H7 (cell line): ENCODE measurements around the gene MTHFS. TPM values are rescaled to one million over a fixed set of nuclear protein-coding genes. Genes with fewer than 3 reads are reported as not detected.

Experiments
- DNase-seq: peaks from one replicate; pipeline ENCODE4 v3.0.0; 2012
- H3K27me3 ChIP-seq: 2 replicates; pipeline ENCODE4 v1.6.0; 2011; ENCODE audit warnings: mild to moderate bottlenecking, low read length; ENCODE audit not compliant: control insufficient read depth, insufficient read depth
- H3K36me3 ChIP-seq: replicated peaks from 2 replicates; pipeline ENCODE4 v1.5.1; 2011; ENCODE audit warnings: low read length; ENCODE audit not compliant: control insufficient read depth, insufficient read depth
- H3K4me3 ChIP-seq: 2 replicates; pipeline ENCODE4 v1.5.1; 2011; ENCODE audit warnings: low read depth, mild to moderate bottlenecking, control low read depth, low read length, moderate library complexity; ENCODE audit not compliant: insufficient read depth
- total RNA-seq: library from RNA; depleted of rRNA; stranded (reverse); fragments of >200 nt; shearing (Covaris generic); gene quantifications from 2 replicates; pipeline ENCODE4 v1.2.3, GENCODE V29; 2014

MTHFS gene
- total RNA-seq, 1 experiment from 2014 or later, result 13.9 TPM

DNA sequence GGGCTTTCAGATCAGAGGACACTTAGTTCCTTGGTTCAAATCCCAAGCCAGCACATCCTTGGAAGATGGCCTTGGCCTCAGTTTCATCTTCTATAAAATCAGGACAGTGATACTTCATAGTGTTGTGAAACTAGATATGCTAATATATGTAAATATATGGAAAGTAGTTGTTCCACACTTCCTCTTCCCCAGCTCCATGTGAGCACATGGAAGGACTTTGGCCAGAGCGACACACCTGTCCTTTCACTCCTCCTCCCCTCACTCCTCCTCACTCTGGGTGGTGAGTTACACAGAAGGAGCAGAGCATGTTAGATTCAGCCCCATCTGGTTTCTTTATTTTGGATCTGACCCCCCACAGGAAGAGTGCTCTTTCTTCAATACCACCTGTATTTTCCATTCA is 65.2 kb downstream of the MTHFS start:
- no peak for DNase-seq
- no peaks in the 10 kb centered on the region for H3K27me3 ChIP-seq

DNA sequence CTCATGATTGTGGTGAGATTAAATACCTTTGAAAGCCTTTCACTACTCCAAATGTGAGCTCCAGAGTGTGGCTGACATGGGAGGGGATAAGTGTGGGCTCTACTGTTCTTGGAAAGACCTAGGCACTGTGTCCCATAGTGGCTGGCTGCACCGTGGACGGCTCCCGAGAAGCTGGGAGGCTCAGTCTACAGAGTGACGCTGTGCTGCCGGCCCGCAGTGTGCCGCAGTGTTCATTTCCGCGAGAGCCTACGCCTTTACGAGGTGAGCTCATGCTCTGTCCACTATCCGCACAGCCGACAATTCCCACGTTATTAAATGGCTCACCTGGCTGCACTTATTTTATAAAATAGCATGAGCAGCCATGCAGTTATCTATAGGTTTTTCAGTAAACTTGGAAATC is 66.9 kb downstream of the MTHFS start:
- Histone ChIP-seq H3K36me3 (peaks cover 2% of the 10 kb centered on the region), H3K27me3 (no peaks in the 10 kb centered on the region), H3K4me3 (no peak overlapping the region)
- no peak for DNase-seq

More for the DNA sequence above, 65.2 kb downstream of the MTHFS start:
- Histone ChIP-seq H3K4me3 (no peak overlapping the region), H3K36me3 (peaks cover 2% of the 10 kb centered on the region)

DNA sequence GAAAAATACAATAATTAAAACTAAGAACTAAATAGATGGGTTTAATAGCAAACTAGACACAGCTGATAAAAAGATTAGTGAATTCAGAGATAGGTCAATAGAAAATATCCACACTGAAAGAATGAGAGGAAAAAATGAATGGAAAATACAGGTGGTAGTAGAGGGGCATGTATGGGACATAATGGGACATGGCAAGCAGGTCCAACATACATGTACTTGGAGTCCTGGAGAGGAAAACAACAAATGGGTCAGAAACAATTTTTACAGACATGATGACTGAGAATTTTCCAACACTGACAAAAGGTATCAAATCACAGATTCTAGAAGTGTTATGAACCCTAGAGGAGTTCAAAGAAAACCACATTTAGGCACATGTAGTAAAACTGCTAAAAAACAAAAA is 68.4 kb downstream of the MTHFS start:
- no peak for DNase-seq
- Histone ChIP-seq H3K36me3 (no peaks in the 10 kb centered on the region; the same call in 1 of the 2 replicates), H3K4me3 (no peak overlapping the region), H3K27me3 (no peaks in the 10 kb centered on the region)

DNA sequence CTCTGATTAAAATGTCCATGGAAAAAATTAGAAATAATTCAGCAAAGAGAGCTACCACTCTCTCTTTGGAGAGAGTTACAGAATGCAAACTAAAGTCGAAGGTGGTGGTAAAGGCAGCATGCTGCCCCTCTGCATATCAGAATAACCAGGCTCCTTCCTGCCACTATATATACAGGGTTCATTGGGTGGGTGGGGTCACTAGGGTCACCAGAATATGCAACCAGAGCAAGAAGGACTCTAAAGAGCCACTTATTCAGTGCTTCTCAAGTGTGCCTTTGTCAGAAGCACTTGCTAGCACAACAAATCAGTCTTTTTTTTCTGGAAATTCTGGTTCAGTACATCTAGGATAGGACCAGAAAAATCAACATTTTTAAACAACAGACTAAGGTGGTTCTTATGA is 70.0 kb downstream of the MTHFS start:
- no peak overlapping the region for H3K4me3 ChIP-seq
- no peaks in the 10 kb centered on the region; the same call in 1 of the 2 replicates for H3K36me3 ChIP-seq
- DNase-seq, result no peak
- no peaks in the 10 kb centered on the region for H3K27me3 ChIP-seq

DNA sequence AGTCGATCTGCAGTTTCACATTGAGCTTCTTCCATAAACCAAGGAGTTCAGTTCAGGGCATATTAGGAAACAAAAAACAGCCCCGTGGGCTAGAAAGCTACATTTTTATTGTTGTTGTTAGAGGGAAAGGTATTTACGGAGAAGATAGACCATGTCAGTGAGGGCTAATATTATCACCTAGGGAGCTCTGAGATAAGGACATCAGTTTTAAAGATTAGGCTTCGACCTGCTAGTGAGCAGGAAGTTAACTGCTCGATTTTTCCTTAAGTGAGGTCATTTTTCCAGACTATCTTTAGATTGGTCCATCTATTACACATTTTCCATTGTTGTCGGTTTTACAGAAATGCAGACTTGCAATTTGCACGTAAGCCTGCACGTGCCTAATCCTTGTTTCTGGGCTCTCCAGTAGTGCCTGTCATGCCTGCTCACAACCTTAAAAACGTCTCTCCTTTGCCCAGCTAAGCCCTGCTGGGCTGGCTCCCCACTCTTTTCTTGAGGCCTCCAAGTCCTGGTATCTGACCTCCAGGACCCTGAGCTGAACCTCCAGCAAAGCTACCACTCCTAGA is 72.6 kb downstream of the MTHFS start:
- Histone ChIP-seq H3K4me3 (no peak overlapping the region), H3K27me3 (no peaks in the 10 kb centered on the region), H3K36me3 (no peaks in the 10 kb centered on the region; the same call in 1 of the 2 replicates)
- no peak for DNase-seq

DNA sequence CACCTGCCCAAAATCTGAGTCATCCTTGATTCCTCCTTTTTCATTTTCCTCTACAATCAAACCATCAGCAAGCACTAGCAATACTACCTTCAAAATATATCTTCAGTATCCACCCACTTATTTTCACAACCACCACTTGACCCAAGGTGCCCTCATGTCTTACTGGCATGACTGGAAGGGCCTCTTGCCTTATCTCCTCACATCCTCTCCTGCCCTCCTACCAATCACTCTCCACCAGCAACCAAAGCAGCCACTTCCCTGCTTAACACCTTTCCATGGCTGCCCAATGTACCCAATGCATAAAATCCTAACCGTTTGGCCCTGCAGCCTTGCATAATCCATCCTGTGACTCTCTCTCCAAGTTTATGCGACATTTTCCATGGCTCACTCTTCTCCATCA is 76.0 kb downstream of the MTHFS start:
- H3K4me3 ChIP-seq, result no peak overlapping the region

DNA sequence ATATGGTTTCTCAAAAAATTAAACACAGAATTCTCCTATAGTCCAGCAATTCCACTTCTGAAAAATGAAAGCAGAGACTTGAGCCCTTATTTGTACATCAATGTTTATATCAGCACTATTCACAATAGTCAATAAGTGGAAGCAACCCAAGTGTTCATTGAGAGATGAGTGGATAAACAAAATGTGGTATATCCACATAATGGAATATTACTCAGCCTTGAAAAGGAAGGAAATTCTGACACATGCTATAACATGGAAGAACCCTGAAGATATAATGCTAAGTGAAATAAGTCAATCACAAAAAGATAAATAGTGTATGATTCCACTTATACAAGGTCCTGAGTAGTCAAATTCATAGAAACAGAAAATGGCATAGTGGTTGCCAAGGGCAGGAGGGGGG is 76.6 kb downstream of the MTHFS start:
- DNase-seq, result no peak
- H3K36me3 ChIP-seq, result no peaks in the 10 kb centered on the region; the same call in 1 of the 2 replicates
- H3K27me3 ChIP-seq, result no peaks in the 10 kb centered on the region
- no peak overlapping the region for H3K4me3 ChIP-seq

More for the DNA sequence above, 76.0 kb downstream of the MTHFS start:
- DNase-seq, result no peak
- Histone ChIP-seq H3K36me3 (no peaks in the 10 kb centered on the region; the same call in 1 of the 2 replicates), H3K27me3 (no peaks in the 10 kb centered on the region)

DNA sequence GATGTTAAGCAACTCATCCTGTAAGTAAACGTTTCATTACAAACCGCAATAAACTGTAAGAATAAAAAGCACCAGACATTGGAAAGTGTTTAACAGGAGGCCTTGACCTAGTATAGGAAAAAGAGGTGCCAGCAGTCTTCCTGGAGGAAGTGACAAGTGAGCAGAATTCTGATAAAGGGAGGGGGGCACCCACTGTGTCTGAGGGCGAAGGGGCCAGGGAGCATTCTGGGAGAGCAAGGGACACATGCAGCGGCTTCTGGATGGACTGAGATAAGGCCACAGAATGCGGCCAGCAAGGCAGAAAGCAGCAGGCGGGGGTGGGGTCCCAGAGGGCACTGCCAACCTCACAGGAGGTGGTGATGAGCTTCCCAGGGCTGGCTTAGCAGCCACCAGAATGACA is 80.2 kb downstream of the MTHFS start:
- Histone ChIP-seq H3K36me3 (no peaks in the 10 kb centered on the region), H3K4me3 (no peak overlapping the region), H3K27me3 (no peaks in the 10 kb centered on the region)
- no peak for DNase-seq

DNA sequence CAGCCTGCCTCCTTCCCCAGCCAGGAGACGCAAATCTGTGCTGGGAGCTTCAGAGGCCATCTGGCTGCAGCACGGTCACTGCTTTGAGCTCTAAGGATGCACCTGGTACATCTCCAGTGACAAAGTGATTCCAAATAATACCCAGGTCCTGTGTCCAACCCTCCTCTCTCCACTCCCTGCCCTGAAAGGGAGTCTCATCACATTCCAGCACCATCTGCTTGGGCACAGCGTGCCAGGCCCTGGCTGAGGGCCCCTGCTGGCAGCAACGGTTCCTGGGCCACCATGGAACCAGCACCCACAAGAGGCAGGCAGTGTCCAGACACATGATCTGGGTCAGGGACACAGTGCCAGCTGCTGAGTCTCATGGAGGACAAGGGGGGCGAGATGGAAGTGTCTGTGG is 81.3 kb downstream of the MTHFS start:
- no peaks in the 10 kb centered on the region for H3K27me3 ChIP-seq
- DNase-seq, result no peak
- H3K4me3 ChIP-seq, result no peak overlapping the region
- no peaks in the 10 kb centered on the region for H3K36me3 ChIP-seq

DNA sequence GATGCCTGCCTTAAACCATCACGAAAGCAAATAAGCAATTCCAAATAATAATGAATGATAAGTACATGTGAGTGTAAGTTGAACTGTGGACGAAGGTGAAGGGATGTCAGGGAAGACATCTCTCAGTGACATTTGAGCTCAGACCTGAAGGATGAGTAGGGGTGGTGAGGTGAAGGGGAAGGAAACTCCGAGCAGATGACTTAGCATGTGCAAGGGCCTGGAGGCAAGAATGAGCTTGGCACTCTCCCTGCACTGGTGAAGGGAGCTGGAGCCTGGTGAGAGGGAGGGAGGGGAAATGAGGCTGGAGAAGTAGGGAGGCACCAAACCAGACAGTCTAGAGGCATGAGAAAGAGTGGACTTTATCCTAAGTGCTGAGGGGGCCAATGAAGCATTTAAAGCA is 84.3 kb downstream of the MTHFS start:
- no peaks in the 10 kb centered on the region for H3K27me3 ChIP-seq
- no peak overlapping the region for H3K4me3 ChIP-seq
- H3K36me3 ChIP-seq, result no peaks in the 10 kb centered on the region
- no peak for DNase-seq

DNA sequence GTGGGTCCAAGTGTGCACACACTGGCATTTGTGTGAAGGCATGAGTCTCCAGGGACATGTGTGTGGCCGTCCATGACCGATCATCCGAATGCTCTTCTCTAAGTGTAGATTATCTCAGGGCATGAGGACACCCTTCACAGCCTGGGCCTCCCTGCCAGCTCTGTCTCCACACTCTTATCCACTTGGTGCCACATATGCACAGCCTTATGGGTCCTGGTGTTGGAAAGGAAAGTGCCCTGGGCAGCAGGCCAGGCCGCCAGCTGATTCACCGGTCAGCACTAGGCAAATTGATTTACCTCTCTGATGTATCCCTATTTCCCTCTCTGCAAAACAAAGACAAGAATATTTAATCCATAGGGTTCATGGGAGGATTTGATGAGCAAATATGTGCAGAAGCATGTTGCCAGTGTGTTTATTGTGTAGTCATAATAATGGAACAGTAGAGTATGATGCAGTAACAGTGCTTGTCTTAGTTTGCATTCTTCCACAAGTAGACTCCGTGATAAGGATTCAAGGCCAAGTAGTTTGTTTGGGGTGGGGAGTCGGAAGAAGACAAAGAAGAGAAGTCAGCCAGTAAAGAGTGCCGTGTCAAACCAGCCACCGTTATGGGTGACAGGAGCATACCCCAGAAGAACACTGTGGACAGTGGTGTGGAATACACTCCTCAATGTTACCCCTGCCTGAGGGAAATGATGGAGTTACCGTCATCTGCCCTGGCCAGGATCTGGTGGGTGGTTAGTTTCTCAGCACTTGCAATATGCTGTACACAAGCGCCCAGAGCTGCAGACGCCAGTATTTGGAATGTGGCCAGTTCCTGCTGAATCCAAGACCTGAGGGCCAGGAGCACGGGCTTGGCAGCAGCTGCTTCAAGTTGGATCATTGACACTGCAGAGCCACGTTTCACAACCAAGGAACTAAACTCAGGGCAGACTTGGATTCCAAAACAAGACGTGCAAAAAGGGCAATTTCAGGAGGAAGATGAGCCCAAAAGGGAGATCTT is 85.1 kb downstream of the MTHFS start:
- no peaks in the 10 kb centered on the region for H3K27me3 ChIP-seq

DNA sequence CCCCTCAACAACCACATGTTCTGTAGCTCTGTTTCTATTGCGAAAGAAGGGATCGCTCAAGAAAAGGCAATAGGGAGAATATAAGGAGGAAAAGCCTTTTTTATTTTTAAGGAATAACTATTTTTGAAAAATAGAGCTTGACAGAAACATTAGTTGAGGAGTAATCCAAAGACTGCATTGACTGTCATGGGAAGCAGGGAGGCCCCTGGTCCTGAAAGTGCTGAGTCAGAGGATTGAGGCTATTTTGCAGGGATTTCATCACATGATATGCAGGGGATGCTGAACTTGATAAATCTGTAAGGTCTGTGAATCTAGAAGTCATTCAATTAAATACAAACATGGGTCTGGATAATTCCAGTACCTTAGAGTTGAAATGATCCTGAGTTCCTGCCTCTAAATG is 92.0 kb downstream of the MTHFS start:
- no peak for DNase-seq
- Histone ChIP-seq H3K4me3 (no peak overlapping the region), H3K36me3 (no peaks in the 10 kb centered on the region), H3K27me3 (no peaks in the 10 kb centered on the region)

More for the DNA sequence above, 85.1 kb downstream of the MTHFS start:
- no peaks in the 10 kb centered on the region for H3K36me3 ChIP-seq
- DNase-seq, result no peak
- no peak overlapping the region for H3K4me3 ChIP-seq

DNA sequence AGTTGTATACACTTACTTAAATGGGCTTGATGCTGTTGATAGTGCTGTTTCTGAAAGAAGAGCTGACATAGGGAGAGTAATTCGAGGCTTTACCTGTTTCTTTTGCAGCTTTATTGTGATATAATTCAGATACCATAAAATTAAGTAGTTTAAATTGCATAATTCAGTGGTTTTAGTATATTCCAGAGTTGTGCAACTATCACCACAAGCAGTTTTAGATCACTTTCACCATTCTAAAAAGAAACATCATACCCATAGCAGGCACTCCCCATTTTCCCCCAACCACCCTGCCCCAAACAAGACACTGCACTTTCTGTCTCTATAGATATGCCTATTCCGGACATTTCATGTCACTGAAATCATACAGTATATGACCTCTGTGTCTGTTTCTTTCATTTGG is 98.5 kb downstream of the MTHFS start:
- DNase-seq, result no peak
- Histone ChIP-seq H3K27me3 (no peaks in the 10 kb centered on the region), H3K36me3 (no peaks in the 10 kb centered on the region), H3K4me3 (no peak overlapping the region)
